Liver (tissue), 9 donors: Measurements from ENCODE around the gene CHRNA3. TPM values are rescaled to one million over a fixed set of nuclear protein-coding genes. Genes with fewer than 3 reads are reported as not detected.

Experiments used
- DNase-seq: peaks from one replicate; pipeline ENCODE4 v3.0.0-alpha.2; 2017; ENCODE audit warnings: low spot score
- H3K27ac ChIP-seq, 2 donors: one replicate each; pipeline ENCODE4 v1.7.0; 2013; ENCODE audit warnings: inconsistent platforms in 2 of 2, low read length in 2 of 2, control low read depth in 1 of 2, low read depth in 1 of 2, mild to moderate bottlenecking in 1 of 2
- H3K27me3 ChIP-seq, 4 donors: one replicate each; pipeline versions ENCODE4 v1.6.1 to v1.7.0; 2013; ENCODE audit warnings: low read length in 3 of 4, inconsistent platforms in 1 of 4, mild to moderate bottlenecking in 1 of 4, moderate library complexity in 1 of 4; ENCODE audit not compliant: control insufficient read depth in 4 of 4, insufficient read depth in 4 of 4
- H3K36me3 ChIP-seq, 4 donors: one replicate each; pipeline versions ENCODE4 v1.6.1 to v1.7.0; 2013; ENCODE audit warnings: low read length in 3 of 4, mild to moderate bottlenecking in 3 of 4, low read depth in 1 of 4, moderate library complexity in 1 of 4; ENCODE audit not compliant: control insufficient read depth in 4 of 4, insufficient read depth in 3 of 4
- H3K4me1 ChIP-seq, 4 donors: one replicate each; pipeline versions ENCODE4 v1.6.1 to v1.7.0; 2013; ENCODE audit warnings: low read length in 3 of 4, mild to moderate bottlenecking in 3 of 4, moderate library complexity in 1 of 4; ENCODE audit not compliant: control insufficient read depth in 4 of 4, insufficient read depth in 4 of 4
- H3K4me3 ChIP-seq, 3 donors: one replicate each; pipeline versions ENCODE4 v1.6.1 to v1.7.0; 2013; ENCODE audit warnings: low read length in 3 of 3, control low read depth in 1 of 3, low read depth in 1 of 3, mild to moderate bottlenecking in 1 of 3
- H3K9ac ChIP-seq, 2 donors: one replicate each; pipeline ENCODE4 v1.7.0; 2013; ENCODE audit warnings: low read length in 2 of 2, mild to moderate bottlenecking in 2 of 2, moderate library complexity in 2 of 2, control low read depth in 1 of 2, low read depth in 1 of 2
- H3K9me3 ChIP-seq, 4 donors: one replicate each; pipeline versions ENCODE4 v1.6.1 to v1.7.0; 2013; ENCODE audit warnings: low read length in 3 of 4; ENCODE audit not compliant: control insufficient read depth in 4 of 4
- ATF3 ChIP-seq: IDR thresholded peaks from 2 replicates; pipeline ENCODE4 v1.6.1; 2016; ENCODE audit warnings: antibody characterized with exemption
- CTCF ChIP-seq: fragments of 150-350 bp; IDR thresholded peaks from 2 replicates; pipeline ENCODE4 v1.5.1; 2017; ENCODE audit warnings: improper control_type of control experiment, low read depth, low read length; ENCODE audit not compliant: missing input control
- EGR1 ChIP-seq, 2 donors: IDR thresholded peaks; 2 replicates each; pipeline ENCODE4 v1.6.1; 2016 to 2018; ENCODE audit warnings: antibody characterized with exemption in 2 of 2, low read depth in 2 of 2
- FOXA1 ChIP-seq: IDR thresholded peaks from 2 replicates; pipeline ENCODE4 v1.6.1; 2016; ENCODE audit warnings: antibody characterized with exemption
- FOXA2 ChIP-seq: IDR thresholded peaks from 2 replicates; pipeline ENCODE4 v1.6.1; 2016; ENCODE audit warnings: antibody characterized with exemption
- GABPA ChIP-seq, 2 donors: IDR thresholded peaks in 1 of 2; conservative IDR thresholded peaks in 1 of 2; 2 replicates each; pipeline ENCODE4 v1.6.1; 2016; ENCODE audit warnings: antibody characterized with exemption in 2 of 2, mild to moderate bottlenecking in 1 of 2, moderate library complexity in 1 of 2
- HNF4A ChIP-seq, 2 donors: conservative IDR thresholded peaks; 2 replicates each; pipeline ENCODE4 v1.6.1; 2016; ENCODE audit warnings: antibody characterized with exemption in 2 of 2, mild to moderate bottlenecking in 2 of 2
- HNF4G ChIP-seq: IDR thresholded peaks from 2 replicates; pipeline ENCODE4 v1.6.1; 2016; ENCODE audit warnings: antibody characterized with exemption
- JUND ChIP-seq, 2 donors: IDR thresholded peaks; 2 replicates each; pipeline ENCODE4 v1.6.1; 2016; ENCODE audit warnings: antibody characterized with exemption in 2 of 2
- NR2F2 ChIP-seq: IDR thresholded peaks from 2 replicates; pipeline ENCODE4 v1.6.1; 2016; ENCODE audit warnings: antibody characterized with exemption
- RAD21 ChIP-seq, 2 donors: IDR thresholded peaks; 2 replicates each; pipeline ENCODE4 v1.6.1; 2016; ENCODE audit warnings: antibody characterized with exemption in 2 of 2, mild to moderate bottlenecking in 2 of 2
- RXRA ChIP-seq, 2 donors: IDR thresholded peaks; 2 replicates each; pipeline ENCODE4 v1.6.1; 2017 to 2018; ENCODE audit warnings: antibody characterized with exemption in 2 of 2, mild to moderate bottlenecking in 1 of 2
- SP1 ChIP-seq: IDR thresholded peaks from 2 replicates; pipeline ENCODE4 v1.6.1; 2018; ENCODE audit warnings: antibody characterized with exemption, mild to moderate bottlenecking
- TAF1 ChIP-seq: conservative IDR thresholded peaks from 2 replicates; pipeline ENCODE4 v1.6.1; 2016; ENCODE audit warnings: antibody characterized with exemption, mild to moderate bottlenecking
- YY1 ChIP-seq: IDR thresholded peaks from 2 replicates; pipeline ENCODE4 v1.6.1; 2016; ENCODE audit warnings: antibody characterized with exemption, mild to moderate bottlenecking
- WGBS: extraction: QIAGEN DNeasy Blood & Tissue Kit; methylation state at CpG from one replicate; pipeline ENCODE4 v1.1.7; 2013; 5-methylcytosine and 5-hydroxymethylcytosine counted together
- polyA plus RNA-seq, 2 donors: library from polyadenylated mRNA; stranded (reverse) in 1 of 2; unstranded in 1 of 2; fragments of 200-250 nt in 1 of 2; fragments of >200 nt in 1 of 2; fragmentation: Nextera tagmentation in 1 of 2; extraction: Ambion mirVana in 1 of 2; gene quantifications; one replicate each; pipeline versions ENCODE4 v1.2.1 to v1.2.3, GENCODE V29; 2013 to 2015
- total RNA-seq, 2 donors: library from RNA; depleted of rRNA; stranded (reverse); fragments of >200 nt; gene quantifications; one replicate each; pipeline ENCODE4 v1.2.3, GENCODE V29; 2014
- TF ChIP-seq, protein P1 (sequence below): IDR thresholded peaks from 2 replicates; pipeline ENCODE4 v1.6.1; 2016; ENCODE audit warnings: antibody characterized with exemption
- TF ChIP-seq, protein P2 (sequence below): IDR thresholded peaks from 2 replicates; pipeline ENCODE4 v1.6.1; 2016; ENCODE audit warnings: antibody characterized with exemption, mild to moderate bottlenecking
- TF ChIP-seq, protein P3 (sequence below): IDR thresholded peaks from 2 replicates; pipeline ENCODE4 v1.6.1; 2016; ENCODE audit warnings: antibody characterized with exemption
- donor health status: healthy.
- donor health status: healthy.
- donor health status: healthy.
- donor health status: healthy.
- donor health status: healthy.

CHRNA3 gene
- total and polyA plus RNA-seq, 4 donors = not detected

DNA sequence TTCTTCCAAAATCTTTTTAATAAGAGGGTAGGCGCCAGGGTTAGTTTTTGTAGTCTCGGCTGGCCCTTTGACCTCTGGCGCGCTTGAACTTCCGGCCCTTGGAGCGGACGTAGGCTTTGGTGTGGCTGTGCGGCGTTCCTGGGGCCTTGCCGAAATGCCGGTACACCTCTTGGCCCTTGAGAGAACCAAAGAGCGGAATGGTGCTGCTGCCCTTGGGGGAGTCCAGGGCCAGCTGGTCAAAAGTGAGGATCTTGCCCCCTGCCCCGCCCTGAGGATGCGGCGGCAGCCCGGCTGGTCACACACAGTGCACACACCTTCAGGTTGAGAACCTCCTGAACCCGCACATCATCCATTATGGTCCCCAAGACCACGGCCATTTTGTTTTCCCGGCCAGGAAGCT is 40.2 kb upstream of the CHRNA3 start (continued):
- TF ChIP-seq, protein P1, sequence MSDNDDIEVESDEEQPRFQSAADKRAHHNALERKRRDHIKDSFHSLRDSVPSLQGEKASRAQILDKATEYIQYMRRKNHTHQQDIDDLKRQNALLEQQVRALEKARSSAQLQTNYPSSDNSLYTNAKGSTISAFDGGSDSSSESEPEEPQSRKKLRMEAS = no peak
- no peak for TF ChIP-seq FOXA1
- no peak for TF ChIP-seq RXRA (IDR thresholded peaks at IDR 0.05)
- no peak for TF ChIP-seq EGR1 (IDR thresholded peaks at IDR 0.05; ENCODE audit: low read depth in 2 of 2)
- no peak for TF ChIP-seq HNF4G
- TF ChIP-seq FOXA2 = no peak
- TF ChIP-seq JUND (IDR thresholded peaks at IDR 0.05) = no peak
- TF ChIP-seq RAD21 (IDR thresholded peaks at IDR 0.05) = no peak
- TF ChIP-seq TAF1 = no peak

GRCh38 chr15:78660584-78660983 is 39.8 kb upstream of the CHRNA3 start:
- no peaks in the 10 kb centered on the region for H3K4me1 ChIP-seq
- H3K27ac ChIP-seq = no peak overlapping the region
- H3K9ac ChIP-seq = no peak overlapping the region
- no peaks in the 10 kb centered on the region for H3K36me3 ChIP-seq
- no peak for DNase-seq
- no peak overlapping the region for H3K4me3 ChIP-seq
- 80% methylated on average over 9 of the region's 9 CpGs for WGBS
- H3K9me3 ChIP-seq = no peaks in the 10 kb centered on the region
- no peaks in the 10 kb centered on the region for H3K27me3 ChIP-seq
- no peak for TF ChIP-seq TAF1
- TF ChIP-seq EGR1 (IDR thresholded peaks at IDR 0.05; ENCODE audit: low read depth in 2 of 2) = no peak
- TF ChIP-seq SP1 = no peak
- TF ChIP-seq CTCF = no peak
- no peak for TF ChIP-seq RXRA (IDR thresholded peaks at IDR 0.05)
- no peak for TF ChIP-seq FOXA1
- no peak for TF ChIP-seq NR2F2
- TF ChIP-seq HNF4G = no peak

GRCh38 chr15:78658823-78659222 is 38.0 kb upstream of the CHRNA3 start:
- no peaks in the 10 kb centered on the region for H3K27me3 ChIP-seq
- H3K4me1 ChIP-seq = no peaks in the 10 kb centered on the region
- H3K4me3 ChIP-seq = no peak overlapping the region
- no peak overlapping the region for H3K9ac ChIP-seq
- no peaks in the 10 kb centered on the region for H3K9me3 ChIP-seq
- H3K36me3 ChIP-seq = no peaks in the 10 kb centered on the region
- TF ChIP-seq FOXA1 (no peak), NR2F2 (no peak), SP1 (no peak), GABPA (IDR thresholded peaks at IDR 0.05 in 1 of 2, conservative IDR thresholded peaks at IDR 0.05 in 1 of 2) (no peak), EGR1 (IDR thresholded peaks at IDR 0.05; ENCODE audit: low read depth in 2 of 2) (no peak), JUND (IDR thresholded peaks at IDR 0.05) (no peak), TAF1 (no peak), YY1 (no peak), HNF4G (no peak), FOXA2 (no peak), RAD21 (IDR thresholded peaks at IDR 0.05) (no peak), HNF4A (conservative IDR thresholded peaks at IDR 0.05) (no peak), CTCF (no peak), RXRA (IDR thresholded peaks at IDR 0.05) (no peak), ATF3 (no peak)
- TF ChIP-seq, protein P2, sequence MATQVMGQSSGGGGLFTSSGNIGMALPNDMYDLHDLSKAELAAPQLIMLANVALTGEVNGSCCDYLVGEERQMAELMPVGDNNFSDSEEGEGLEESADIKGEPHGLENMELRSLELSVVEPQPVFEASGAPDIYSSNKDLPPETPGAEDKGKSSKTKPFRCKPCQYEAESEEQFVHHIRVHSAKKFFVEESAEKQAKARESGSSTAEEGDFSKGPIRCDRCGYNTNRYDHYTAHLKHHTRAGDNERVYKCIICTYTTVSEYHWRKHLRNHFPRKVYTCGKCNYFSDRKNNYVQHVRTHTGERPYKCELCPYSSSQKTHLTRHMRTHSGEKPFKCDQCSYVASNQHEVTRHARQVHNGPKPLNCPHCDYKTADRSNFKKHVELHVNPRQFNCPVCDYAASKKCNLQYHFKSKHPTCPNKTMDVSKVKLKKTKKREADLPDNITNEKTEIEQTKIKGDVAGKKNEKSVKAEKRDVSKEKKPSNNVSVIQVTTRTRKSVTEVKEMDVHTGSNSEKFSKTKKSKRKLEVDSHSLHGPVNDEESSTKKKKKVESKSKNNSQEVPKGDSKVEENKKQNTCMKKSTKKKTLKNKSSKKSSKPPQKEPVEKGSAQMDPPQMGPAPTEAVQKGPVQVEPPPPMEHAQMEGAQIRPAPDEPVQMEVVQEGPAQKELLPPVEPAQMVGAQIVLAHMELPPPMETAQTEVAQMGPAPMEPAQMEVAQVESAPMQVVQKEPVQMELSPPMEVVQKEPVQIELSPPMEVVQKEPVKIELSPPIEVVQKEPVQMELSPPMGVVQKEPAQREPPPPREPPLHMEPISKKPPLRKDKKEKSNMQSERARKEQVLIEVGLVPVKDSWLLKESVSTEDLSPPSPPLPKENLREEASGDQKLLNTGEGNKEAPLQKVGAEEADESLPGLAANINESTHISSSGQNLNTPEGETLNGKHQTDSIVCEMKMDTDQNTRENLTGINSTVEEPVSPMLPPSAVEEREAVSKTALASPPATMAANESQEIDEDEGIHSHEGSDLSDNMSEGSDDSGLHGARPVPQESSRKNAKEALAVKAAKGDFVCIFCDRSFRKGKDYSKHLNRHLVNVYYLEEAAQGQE = no peak
- TF ChIP-seq, protein P3, sequence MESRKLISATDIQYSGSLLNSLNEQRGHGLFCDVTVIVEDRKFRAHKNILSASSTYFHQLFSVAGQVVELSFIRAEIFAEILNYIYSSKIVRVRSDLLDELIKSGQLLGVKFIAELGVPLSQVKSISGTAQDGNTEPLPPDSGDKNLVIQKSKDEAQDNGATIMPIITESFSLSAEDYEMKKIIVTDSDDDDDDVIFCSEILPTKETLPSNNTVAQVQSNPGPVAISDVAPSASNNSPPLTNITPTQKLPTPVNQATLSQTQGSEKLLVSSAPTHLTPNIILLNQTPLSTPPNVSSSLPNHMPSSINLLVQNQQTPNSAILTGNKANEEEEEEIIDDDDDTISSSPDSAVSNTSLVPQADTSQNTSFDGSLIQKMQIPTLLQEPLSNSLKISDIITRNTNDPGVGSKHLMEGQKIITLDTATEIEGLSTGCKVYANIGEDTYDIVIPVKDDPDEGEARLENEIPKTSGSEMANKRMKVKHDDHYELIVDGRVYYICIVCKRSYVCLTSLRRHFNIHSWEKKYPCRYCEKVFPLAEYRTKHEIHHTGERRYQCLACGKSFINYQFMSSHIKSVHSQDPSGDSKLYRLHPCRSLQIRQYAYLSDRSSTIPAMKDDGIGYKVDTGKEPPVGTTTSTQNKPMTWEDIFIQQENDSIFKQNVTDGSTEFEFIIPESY = no peak
- TF ChIP-seq, protein P1 = no peak
- H3K27ac ChIP-seq = no peak overlapping the region
- no peak for DNase-seq
